B cell (primary cell): Measurements from ENCODE around the gene MDH2. TPM values are rescaled to one million over a fixed set of nuclear protein-coding genes. Genes with fewer than 3 reads are reported as not detected.

Experiments
- ATAC-seq: fragments of 200-7000 bp; cut with Tn5 transposase; one replicate; pipeline ENCODE4 v1.10.0; 2021; ENCODE audit warnings: low read depth, mild to moderate bottlenecking, moderate number of reproducible peaks, moderate library complexity
- CTCF ChIA-PET: fragments of 350-600 bp; sonication (Branson Sonifier 250); formaldehyde crosslinking; loops from one replicate; lab custom pipeline; 2021; ENCODE audit warnings: antibody characterized with exemption, inconsistent platforms; lab: Charles Lee
- POLR2A ChIA-PET: fragments of 350-600 bp; sonication (Branson Sonifier 250); formaldehyde crosslinking; loops from one replicate; lab custom pipeline; 2021; ENCODE audit warnings: antibody characterized with exemption; lab: Charles Lee
- DNase-seq: peaks from one replicate; pipeline ENCODE4 v3.0.0; 2013
- H2AFZ ChIP-seq: 2 replicates; pipeline ENCODE4 v1.6.1; 2012; ENCODE audit warnings: mild to moderate bottlenecking, low read depth, low read length; ENCODE audit not compliant: insufficient read depth, poor library complexity, severe bottlenecking
- H3K27ac ChIP-seq, 2 donors: 1 replicate in 1 of 2; 2 replicates in 1 of 2; pipeline ENCODE4 v1.5.1; 2012 to 2013; ENCODE audit warnings: low read length in 2 of 2, mild to moderate bottlenecking in 2 of 2, moderate library complexity in 1 of 2
- H3K27me3 ChIP-seq, 4 experiments: fragments of 200-600 bp in 1 of 4; sonication (generic) in 1 of 4; replicated peaks in 1 of 4; 1 replicate in 2 of 4; 2 replicates in 2 of 4; pipeline versions ENCODE4 v1.6.1 to v1.7.0; 2013 to 2016; ENCODE audit warnings: low read length in 3 of 4, mild to moderate bottlenecking in 2 of 4, mixed read lengths in 1 of 4, moderate library complexity in 1 of 4; ENCODE audit not compliant: insufficient read depth in 4 of 4, control insufficient read depth in 3 of 4; ENCODE audit errors: control extremely low read depth in 1 of 4
- H3K36me3 ChIP-seq, 2 experiments: replicated peaks in 1 of 2; 1 replicate in 1 of 2; 2 replicates in 1 of 2; pipeline versions ENCODE4 v1.6.1 to v1.7.1; 2013; ENCODE audit warnings: low read length in 1 of 2; ENCODE audit not compliant: insufficient read depth in 2 of 2, control insufficient read depth in 1 of 2; ENCODE audit errors: control extremely low read depth in 1 of 2, extremely low read depth in 1 of 2
- H3K4me1 ChIP-seq, 2 donors: fragments of 200-600 bp in 1 of 2; sonication (generic) in 1 of 2; 1 replicate in 1 of 2; 2 replicates in 1 of 2; pipeline versions ENCODE4 v1.5.1 to v1.6.1; 2013 to 2017; ENCODE audit warnings: low read length in 2 of 2; ENCODE audit not compliant: control insufficient read depth in 2 of 2, insufficient read depth in 2 of 2
- H3K4me2 ChIP-seq: replicated peaks from 2 replicates; pipeline ENCODE3; 2012; ENCODE audit warnings: mild to moderate bottlenecking, low read depth, low read length; ENCODE audit not compliant: poor library complexity, severe bottlenecking
- H3K4me3 ChIP-seq, 5 experiments: fragments of 200-600 bp in 1 of 5; sonication (generic) in 1 of 5; 1 replicate in 3 of 5; 2 replicates in 2 of 5; pipeline versions ENCODE4 v1.5.1 to v1.7.0; 2011 to 2016; ENCODE audit warnings: low read length in 4 of 5, mild to moderate bottlenecking in 4 of 5, low read depth in 2 of 5, control low read depth in 1 of 5, moderate library complexity in 1 of 5; ENCODE audit not compliant: insufficient read depth in 1 of 5; ENCODE audit errors: control extremely low read depth in 1 of 5, extremely low read depth in 1 of 5
- H3K79me2 ChIP-seq: fragments of 200-600 bp; sonication (generic); one replicate; pipeline ENCODE4 v1.6.0; 2016; ENCODE audit warnings: low read length; ENCODE audit not compliant: control insufficient read depth, insufficient read depth
- H3K9ac ChIP-seq: fragments of 200-600 bp; sonication (generic); 2 replicates; pipeline ENCODE4 v1.6.1; 2017; ENCODE audit warnings: mild to moderate bottlenecking, low read length, moderate library complexity
- H3K9me3 ChIP-seq, 3 donors: one replicate each; pipeline versions ENCODE4 v1.6.1 to v1.7.1; 2013; ENCODE audit warnings: low read length in 2 of 3; ENCODE audit not compliant: control insufficient read depth in 2 of 3, insufficient read depth in 1 of 3; ENCODE audit errors: control extremely low read depth in 1 of 3
- H4K20me1 ChIP-seq: 2 replicates; pipeline ENCODE4 v1.6.0; 2012; ENCODE audit warnings: mild to moderate bottlenecking, low read length; ENCODE audit not compliant: insufficient read depth, control insufficient read depth, poor library complexity, severe bottlenecking
- H3K27ac Mint-ChIP-seq: one replicate; pipeline ENCODE4 v1.8.0; 2021; ENCODE audit warnings: mixed read lengths
- H3K27me3 Mint-ChIP-seq: one replicate; pipeline ENCODE4 v1.8.0; 2021; ENCODE audit warnings: mixed read lengths
- H3K4me1 Mint-ChIP-seq: one replicate; pipeline ENCODE4 v1.8.0; 2021; ENCODE audit warnings: mixed read lengths
- H3K4me3 Mint-ChIP-seq: one replicate; pipeline ENCODE4 v1.8.0; 2021; ENCODE audit warnings: mixed read lengths
- H3K9me3 Mint-ChIP-seq: one replicate; pipeline ENCODE4 v1.8.0; 2022; ENCODE audit warnings: mixed read lengths; ENCODE audit not compliant: insufficient read depth
- CTCF ChIP-seq: fragments of 200-600 bp; IDR thresholded peaks from one replicate; pipeline ENCODE4 v1.8.0; 2022; ENCODE audit warnings: antibody characterized with exemption, mild to moderate bottlenecking
- EZH2 ChIP-seq: IDR thresholded peaks from 2 replicates; pipeline ENCODE4 v1.6.1; 2012; ENCODE audit warnings: borderline replicate concordance, low read depth, mild to moderate bottlenecking, moderate library complexity, low read length; ENCODE audit not compliant: insufficient read depth, poor library complexity, severe bottlenecking
- WGBS: methylation state at CpG from one replicate; pipeline ENCODE4 v1.1.5; 2013; ENCODE audit warnings: missing lambda C conversion rate; ENCODE audit not compliant: insufficient coverage; 5-methylcytosine and 5-hydroxymethylcytosine counted together
- intact Hi-C: fragments of 100-400 bp; cut with micrococcal nuclease; formaldehyde crosslinking; loops from one replicate; pipeline ENCODE4 v1.10.0; 2022
- polyA plus RNA-seq: library from polyadenylated mRNA; depleted of rRNA; stranded (reverse); fragments of >200 nt; gene quantifications from 2 replicates; pipeline ENCODE4 v1.2.3, GENCODE V29; 2012
- total RNA-seq, 2 donors: library from RNA; stranded (reverse); fragments of 120-200 nt in 1 of 2; gene quantifications; 1 replicate in 1 of 2; 2 replicates in 1 of 2; pipeline versions ENCODE4 v1.2.3 to v1.2.4, GENCODE V29; 2013 to 2022

MDH2 gene
- total and polyA plus RNA-seq, 2 donors (not counting 1 experiment from before 2014, with no cell fraction given): 76.9 to 77.2 TPM

GRCh38 chr7:76037310-76037709 is 10.6 kb upstream of the MDH2 start:
- Histone ChIP-seq H3K79me2 (peaks cover 11% of the 10 kb centered on the region), H3K4me2 (no peak overlapping the region), H3K4me1 (no peaks in the 10 kb centered on the region), H3K9me3 (no peaks in the 10 kb centered on the region), H3K9ac (no peak overlapping the region), H3K27me3 (no peaks in the 10 kb centered on the region), H3K27ac (no peak overlapping the region), H3K36me3 (peaks cover 2 to 3% of the 10 kb centered on the region in 2 experiments), H4K20me1 (peaks cover 4% of the 10 kb centered on the region), H2AFZ (no peak overlapping the region), H3K4me3 (no peak overlapping the region)
- Mint-ChIP-seq H3K27me3 (no peaks in the 10 kb centered on the region), H3K27ac (no peak overlapping the region), H3K4me3 (no peak overlapping the region), H3K9me3 (no peaks in the 10 kb centered on the region), H3K4me1 (peaks cover 1% of the 10 kb centered on the region)
- DNase-seq (no peak), ATAC-seq (no peak)
- ChIA-PET POLR2A (no interaction called here), CTCF (no interaction called here)
- WGBS: 89% methylated on average over 5 of the region's 5 CpGs
- intact Hi-C loops: no loop called here
- TF ChIP-seq EZH2 (no peak), CTCF (no peak)

GRCh38 chr7:76040126-76040525 is 7.8 kb upstream of the MDH2 start:
- Histone ChIP-seq H3K4me1 (no peaks in the 10 kb centered on the region), H2AFZ (no peak overlapping the region), H3K9ac (no peak overlapping the region), H3K4me3 (no peak overlapping the region), H3K79me2 (peaks cover 37% of the 10 kb centered on the region), H3K4me2 (no peak overlapping the region), H3K9me3 (no peaks in the 10 kb centered on the region), H3K27ac (no peak overlapping the region), H3K36me3 (peaks cover 2 to 3% of the 10 kb centered on the region in 2 experiments), H3K27me3 (no peaks in the 10 kb centered on the region), H4K20me1 (peaks cover 16% of the 10 kb centered on the region)
- no peak for TF ChIP-seq EZH2
- TF ChIP-seq CTCF: no peak
- ATAC-seq (no peak), DNase-seq (no peak)
- no peak overlapping the region for H3K4me3 Mint-ChIP-seq
- no peak overlapping the region for H3K27ac Mint-ChIP-seq
- H3K9me3 Mint-ChIP-seq: no peaks in the 10 kb centered on the region
- 95% methylated on average over 5 of the region's 6 CpGs for WGBS
- intact Hi-C loops: no loop called here
- no peaks in the 10 kb centered on the region for H3K27me3 Mint-ChIP-seq
- H3K4me1 Mint-ChIP-seq: peaks cover 11% of the 10 kb centered on the region
- ChIA-PET CTCF (interaction anchor here (0.6 to 0.8 kb wide), 2 partner anchors 20 to 1372 kb away, joined by 3 read pairs; no protein-coding TSS in a partner anchor), POLR2A (no interaction called here)
